Stimulated activated CD8-positive, alpha-beta memory T cell treated with anti-CD3 and anti-CD28 coated beads, Interleukin-12 subunit alpha, Interleukin-12 subunit beta, amount 100 ng/mL, for 24 hours (primary cell): ENCODE data around the gene NDUFA11.
"Not testable (repeated sequence)": the region's sequence is repeated elsewhere in the genome, so short reads cannot be mapped to it uniquely, and the experiment has no call there.

Experiments used
- DNase-seq: peaks from one replicate; pipeline ENCODE4 v3.0.0-alpha.2; 2020; ENCODE audit errors: extremely low read depth

The NDUFA11 gene

DNA sequence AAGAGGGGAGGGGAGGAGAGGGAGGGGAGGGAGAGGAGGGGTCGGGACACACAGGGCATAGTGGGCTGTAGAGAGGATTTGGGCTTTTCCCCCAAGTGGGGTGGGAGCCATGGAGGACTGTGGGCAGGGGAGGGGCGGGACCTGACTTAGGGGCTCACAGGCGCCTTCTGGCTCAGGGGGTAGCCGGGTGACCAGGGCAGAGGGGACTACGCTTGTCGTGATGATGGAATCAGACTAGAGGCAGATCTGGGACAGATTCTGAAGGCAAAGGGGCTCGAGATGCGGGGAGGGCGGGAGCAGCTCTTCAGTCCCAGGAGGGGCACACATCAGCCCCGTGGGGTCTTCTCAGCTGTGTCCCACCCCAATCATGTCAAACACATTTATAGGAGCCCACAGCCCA lies 13.5 kb downstream of the NDUFA11 start:
- no peak for DNase-seq

DNA sequence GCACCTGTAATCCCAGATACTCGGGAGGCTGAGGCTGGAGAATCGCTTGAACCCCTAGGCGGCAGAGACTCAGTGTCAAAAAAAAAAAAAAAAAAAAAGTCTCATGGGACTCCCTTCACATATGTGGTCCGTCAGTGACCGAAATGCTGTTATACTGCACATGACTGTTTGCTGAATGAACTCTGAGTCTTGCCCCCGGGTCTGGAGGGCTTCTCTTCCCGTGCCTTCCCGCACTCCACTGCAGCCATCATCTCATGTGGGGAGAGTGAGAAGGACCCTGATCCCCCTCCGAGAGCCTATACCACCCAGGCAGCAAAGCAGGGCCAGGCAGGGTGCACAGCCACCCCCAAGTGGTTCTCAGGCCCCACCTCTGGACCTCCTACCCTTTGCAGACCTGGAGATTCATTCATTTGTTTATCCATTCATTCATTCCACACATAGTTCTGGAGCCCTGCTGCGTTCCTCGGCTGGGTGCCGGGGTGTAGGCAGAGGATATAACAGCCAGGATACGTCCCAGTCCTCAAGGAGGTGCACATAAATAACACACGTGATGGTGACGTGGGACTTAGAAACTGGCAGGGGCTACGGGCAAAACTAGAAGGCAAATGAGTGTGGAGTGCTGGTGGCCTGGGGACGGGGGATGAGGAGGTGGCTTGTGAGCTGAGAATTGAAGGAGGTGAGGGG lies 14.2 kb downstream of the NDUFA11 start:
- DNase-seq: no peak

DNA sequence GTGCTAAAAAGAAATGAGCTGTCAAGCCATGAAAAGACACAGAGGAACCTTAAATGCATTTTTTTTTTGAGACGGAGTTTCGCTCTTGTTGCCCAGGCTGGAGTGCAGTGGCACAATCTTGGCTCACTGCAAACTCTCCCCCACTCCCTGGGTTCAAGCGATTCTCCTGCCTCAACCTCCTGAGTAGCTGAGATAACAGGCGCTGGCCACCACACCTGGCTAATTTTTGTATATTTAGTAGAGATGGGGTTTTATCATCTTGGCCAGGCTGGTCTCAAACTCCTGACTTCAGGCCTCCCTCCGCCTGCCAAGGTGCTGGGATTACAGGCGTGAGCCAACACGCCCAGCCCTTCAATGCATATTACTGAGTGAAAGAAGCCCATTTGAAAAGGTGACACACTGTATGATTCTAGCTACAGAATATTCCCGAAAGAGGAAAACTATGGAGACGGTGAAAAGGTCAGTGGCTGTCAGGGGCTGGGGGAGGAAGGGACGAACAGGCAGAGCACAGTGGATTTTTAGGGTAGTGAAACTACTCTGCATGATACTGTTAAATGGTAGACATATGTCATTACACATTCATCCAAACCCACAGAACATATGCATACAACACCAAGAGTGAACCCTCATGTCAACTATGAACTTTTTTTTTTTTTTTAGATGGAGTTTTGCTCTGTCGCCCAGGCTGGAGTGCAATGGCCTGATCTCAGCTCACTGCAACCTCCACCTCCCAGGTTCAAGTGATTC lies 19.4 kb downstream of the NDUFA11 start:
- not testable (repeated sequence) for DNase-seq

DNA sequence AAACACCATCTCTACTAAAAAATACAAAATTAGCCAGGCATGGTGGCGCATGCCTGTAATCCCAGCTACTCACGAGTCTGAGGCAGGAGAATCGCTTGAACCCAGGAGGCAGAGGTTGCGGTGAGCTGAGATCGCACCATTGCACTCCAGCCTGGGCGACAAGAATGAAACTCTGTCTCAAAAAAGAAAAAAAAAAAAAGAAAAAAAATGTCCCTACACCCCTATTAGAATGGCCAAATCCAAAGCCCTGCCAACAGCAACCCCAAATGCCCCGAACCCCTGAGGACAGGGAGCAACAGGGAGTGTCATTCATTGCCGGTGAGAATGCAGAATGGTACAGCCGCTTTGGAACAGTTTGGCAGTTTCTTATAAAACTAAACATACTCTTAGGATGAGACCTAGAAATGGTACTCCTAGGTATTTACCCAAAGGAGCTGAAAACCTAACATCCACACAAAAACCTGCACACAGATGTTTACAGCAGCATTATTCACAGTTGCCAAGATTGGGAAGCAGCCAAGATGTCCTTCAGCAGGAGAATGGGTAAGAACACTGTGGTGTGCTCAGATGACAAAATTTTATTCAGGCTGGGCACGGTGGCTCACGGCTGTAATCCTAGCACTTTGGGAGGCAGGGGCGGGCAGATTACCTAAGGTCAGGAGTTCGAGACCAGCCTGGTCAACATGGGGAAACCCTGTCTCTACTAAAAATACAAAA lies 20.3 kb downstream of the NDUFA11 start:
- not testable (repeated sequence) for DNase-seq

DNA sequence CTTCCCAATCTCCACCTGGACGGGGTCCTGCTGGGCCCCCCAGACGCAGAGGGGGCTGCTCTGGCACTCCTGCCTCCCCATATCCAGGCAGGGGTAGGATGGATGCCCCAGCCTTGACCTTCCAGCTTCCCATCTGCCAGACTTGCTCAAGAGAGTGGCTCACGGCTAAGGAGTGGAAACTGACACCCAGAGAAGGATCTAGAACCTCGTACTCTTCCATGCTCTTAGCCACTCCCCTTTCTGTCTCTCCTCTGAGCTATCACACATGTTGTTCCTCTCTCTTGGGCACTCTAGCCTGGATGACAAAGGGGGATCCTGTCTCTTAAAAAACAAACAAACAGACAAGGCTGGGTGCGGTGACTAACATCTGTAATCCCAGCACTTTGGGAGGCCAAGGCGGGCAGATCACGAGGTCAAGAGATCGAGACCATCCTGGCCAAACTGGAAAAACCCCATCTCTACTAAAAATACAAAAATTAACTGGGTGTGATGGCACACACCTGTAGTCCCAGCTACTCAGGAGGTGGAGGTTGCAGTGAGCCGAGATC lies 21.1 kb downstream of the NDUFA11 start:
- DNase-seq: no peak

DNA sequence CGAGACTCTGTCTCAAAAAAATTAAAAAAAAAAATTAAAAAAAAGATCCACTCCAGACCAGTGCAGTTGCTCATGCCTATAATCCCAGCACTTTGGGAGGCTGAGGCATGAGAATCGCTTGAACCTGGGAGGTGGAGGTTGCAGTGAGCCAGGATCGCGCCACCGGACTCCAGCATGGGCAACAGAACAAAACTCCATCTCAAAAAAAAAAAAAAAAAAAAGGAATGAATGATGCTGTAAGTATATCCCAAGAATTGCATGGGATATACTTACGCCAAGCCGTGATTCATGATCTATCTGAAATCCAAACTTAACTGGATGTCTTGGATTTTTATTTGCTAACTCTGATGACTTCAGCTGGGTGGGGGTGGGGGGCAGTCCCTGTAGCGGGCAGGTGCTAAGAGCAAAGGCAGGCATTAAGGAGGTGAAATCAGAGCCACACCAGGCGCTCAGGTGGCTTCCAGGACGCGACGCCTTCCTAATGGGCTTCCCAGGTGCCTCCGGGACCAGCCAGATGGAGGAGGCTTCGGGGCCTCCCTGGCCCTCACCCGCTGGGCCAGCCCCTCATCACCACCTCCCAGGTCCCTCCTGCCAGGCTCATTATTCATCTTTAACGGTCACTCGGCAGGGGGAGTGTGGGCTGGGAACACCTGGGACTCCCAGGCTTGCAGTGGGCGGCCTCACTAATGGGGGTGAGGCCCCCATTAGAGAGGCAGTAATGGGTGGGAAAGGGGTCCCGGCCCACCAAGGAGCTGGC lies 21.9 kb downstream of the NDUFA11 start:
- DNase-seq: no peak

DNA sequence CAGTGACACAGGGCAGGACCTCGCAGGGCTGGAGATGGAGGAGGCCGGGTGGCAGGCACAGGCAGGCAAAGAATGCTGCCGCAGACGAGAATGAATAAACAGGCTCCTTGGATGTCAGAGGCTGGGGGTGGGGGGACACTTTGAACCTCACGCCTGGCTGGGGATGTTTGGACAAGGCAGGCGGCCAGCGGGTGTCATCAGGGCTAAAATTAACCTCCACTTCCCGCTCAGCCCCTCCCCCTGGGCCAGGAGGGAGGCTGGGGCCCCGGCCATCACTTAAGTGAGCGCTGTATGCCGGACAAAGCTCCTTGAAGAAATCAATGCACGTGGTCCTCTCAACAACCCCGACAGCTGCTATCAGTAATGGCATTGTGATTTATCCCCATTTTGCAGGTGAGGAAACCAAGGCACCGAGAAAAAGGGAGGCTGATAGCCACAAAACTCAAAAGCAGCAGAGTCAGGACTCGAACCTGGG lies 22.9 kb downstream of the NDUFA11 start:
- DNase-seq: no peak

DNA sequence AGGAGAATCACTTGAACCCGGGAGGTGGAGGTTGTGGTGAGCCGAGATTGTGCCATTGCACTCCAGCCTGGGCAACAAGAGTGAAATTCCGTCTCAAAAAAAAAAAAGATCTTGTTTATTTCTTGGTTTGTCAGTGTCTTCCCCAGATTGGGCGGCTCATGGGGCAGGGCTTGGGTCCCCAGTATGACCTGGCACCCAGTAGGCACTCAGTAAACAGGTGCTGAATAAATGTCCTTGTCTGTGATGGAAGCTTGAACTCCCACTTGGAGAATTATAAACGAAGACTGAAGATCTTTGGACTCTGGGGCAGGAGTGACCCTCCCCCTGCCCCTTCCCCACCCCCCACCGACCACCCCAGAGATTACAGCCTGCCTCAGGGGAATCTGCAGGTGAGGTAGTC lies 23.4 kb downstream of the NDUFA11 start:
- no peak for DNase-seq

DNA sequence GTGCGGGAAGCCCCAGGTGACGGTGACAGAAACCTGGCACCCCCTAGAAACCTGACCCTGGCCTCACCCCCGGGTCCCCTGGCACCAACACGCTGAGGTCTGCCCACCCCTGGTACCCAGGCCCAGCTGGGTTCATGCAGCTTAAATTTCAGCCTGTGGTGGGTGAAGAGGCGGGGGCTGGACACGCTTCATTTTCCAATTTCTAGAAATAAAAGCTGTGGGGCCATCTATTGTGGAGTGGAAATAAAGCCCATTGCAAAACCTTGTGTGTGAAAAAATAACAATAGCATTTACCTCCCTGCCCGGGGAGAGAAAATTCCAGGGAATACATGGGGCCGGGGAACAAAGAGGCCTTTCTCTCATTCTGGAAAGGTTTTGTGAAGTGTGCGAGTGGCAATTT lies 25.7 kb downstream of the NDUFA11 start:
- no peak for DNase-seq

DNA sequence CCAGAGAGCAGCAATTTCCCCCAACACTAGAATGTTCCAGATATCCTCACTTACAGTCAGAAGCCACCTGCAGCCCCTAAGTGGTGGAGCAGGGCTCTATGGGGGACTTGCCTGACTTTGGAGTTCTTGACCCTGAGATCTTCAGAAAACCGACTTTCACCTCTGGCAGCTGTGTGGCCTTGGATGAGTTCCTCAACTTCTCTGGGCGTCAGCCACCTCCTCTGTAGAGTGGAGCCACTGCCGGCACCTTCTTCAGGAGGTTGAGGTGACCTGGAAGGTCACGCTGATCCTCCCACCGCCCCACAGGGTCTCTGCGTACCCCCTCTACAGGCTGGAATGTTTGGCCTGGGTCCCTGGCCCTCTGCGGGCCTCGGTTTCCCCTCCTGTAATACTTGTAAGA lies 26.2 kb downstream of the NDUFA11 start:
- no peak for DNase-seq

DNA sequence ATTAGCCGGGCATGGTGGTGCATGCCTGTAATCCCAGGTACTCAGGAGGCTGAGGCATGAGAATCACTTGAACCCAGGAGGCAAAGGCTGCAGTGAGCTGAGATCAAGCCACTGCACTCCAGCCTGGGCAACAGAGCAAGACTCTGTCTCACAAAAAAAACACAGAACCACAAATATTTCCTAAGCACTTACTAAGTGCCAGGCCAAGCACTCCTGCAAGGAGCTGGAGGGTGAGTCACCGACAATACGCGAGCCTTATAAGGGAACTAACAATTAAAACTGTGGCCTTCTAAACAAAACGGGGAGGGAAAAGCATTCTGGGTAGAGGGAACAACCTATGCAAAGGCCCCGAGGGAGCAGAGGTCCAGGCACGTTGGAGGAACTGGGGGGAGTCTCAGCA lies 29.1 kb downstream of the NDUFA11 start:
- not testable (repeated sequence) for DNase-seq

DNA sequence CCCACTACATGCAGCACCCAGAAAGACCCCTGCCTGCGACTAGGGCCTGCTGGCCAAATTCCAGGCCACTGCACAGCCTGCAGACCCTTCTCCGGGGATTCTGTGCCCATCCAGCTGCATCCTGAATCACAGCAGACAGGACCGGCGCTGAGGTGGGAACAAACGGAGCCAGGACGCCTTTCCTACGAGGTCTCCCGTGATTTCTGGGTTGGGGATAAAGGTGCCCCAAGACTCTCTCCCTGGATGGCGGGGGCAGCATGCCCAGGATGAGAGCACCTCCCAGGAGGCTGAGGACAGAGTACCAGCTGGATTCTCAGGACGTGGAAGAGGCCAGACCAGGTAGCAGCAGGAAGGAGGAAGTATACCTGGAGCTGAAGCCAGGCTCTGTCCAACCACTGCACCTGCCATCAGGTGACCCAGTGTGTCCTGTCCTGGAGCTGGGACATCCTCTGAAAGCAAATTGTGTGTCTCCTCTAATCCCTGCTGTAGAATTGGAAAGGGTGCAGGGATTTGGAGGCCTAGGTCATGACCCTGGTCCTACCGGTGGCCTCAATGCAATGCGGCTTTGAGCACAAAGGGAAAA lies 29.9 kb downstream of the NDUFA11 start:
- no peak for DNase-seq

DNA sequence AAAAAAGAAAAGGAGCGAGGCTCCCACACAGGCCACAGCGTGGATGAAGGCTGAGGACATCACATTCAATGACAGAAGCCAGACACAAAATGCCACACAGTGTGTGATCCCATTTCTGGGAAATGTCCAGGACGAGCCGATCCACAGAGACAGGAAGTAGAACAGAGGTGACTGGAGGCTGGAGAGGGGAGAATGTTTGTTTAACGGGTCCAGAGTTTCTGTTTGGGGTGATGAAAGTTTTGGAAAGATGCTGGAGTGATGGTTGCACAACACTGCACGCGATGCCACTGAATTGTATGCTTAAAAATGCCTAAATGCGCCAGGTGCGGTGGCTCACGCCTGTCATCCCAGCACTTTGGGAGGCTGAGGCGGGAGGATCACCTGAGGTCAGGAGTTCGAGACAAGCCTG lies 32.6 kb downstream of the NDUFA11 start:
- DNase-seq: no peak

DNA sequence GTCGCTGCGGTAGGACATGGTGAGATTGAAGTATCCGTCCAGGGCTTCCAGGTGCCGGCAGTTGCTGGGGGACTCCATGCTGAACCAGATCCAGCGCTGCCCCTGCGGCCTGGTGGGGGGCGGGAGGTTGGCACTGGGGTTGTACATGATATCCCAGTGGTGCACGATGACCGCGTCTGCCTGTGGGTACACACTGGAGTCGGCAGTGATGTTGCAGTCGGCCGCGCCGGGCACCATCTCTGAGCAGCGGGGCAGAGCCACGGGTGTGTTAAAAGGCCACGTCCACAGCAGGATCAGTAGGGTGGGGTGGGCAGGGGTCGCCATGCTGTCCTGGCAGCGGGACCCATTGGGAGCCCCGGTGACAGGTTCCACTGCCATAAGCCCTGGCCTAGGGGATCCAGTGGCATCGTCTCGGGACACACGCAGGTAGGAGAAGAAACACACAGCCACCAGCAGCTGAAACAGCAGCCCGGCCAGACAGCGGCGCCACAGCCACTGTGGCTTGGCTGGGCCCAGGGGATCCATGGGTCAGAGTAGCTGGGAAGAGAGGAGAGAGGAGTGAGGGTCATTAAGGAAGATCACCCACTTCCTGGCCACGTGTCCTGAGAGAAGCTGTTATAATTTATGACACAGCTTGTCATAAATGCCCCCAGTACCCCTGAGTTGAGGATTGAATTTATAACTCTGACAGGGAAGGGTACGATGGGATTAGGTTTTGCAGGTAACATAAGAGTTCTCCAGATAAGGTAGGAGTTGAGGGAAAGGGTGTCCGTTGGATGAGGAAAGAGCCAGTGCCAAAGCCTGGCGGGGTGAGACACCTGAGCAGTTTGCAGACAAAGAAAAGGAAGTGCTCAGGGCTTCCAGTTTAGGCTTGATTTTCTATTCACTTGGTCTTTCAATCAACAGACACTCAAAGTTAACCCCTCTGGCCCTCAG lies 36.1 kb downstream of the NDUFA11 start:
- DNase-seq: no peak

DNA sequence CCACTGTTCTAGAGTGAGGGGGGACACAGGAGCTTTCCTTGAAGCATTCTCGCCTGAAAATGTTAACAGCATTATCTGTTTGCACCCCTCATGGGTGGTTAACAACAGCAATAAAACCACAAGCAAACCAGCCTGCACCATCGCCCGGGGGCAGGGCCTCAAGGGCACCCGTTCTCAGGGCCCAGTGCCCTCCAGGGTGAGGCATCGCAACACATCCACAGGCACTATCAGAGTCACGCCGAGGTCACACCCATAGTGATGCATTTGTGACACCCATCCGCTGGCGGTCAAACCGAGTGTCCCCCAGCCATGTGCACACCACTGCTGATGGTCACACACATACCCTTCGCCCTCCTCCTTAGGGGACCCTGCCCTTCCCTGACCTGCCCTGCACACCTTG lies 37.8 kb downstream of the NDUFA11 start:
- DNase-seq: no peak

DNA sequence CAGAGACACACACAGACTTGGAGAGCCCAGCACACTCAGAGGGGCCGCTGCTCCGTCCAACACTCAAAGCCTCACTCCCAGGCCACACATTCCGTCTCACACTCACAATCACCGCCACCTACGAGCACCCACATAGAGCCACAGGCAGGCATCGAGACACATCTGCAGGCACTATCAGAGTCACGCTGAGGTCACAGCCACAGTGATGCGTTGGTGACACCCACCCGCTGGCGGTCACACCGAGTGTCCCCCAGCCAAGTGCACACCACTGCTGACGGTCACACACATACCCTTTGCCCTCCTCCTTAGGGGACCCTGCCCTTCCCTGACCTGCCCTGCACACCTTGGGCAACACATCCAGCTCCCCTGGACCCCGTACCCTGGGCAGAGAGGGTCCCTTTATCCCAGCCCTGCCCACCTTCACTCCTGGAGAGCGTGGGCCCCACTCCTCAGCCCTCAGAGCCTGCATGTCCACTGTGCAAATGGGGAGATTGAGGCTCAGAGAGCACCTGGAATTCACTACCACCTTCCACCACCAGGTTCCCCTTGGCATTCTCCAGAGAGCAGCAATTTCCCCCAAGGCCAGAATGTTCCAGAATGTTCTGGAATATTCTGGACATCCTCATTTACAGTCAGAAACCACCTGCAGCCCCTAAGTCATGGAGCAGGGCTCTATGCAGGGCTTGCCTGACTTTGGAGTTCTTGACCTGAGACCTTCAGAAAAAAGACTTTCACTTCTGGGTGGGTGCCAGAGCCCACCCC lies 38.7 kb downstream of the NDUFA11 start:
- no peak for DNase-seq

DNA sequence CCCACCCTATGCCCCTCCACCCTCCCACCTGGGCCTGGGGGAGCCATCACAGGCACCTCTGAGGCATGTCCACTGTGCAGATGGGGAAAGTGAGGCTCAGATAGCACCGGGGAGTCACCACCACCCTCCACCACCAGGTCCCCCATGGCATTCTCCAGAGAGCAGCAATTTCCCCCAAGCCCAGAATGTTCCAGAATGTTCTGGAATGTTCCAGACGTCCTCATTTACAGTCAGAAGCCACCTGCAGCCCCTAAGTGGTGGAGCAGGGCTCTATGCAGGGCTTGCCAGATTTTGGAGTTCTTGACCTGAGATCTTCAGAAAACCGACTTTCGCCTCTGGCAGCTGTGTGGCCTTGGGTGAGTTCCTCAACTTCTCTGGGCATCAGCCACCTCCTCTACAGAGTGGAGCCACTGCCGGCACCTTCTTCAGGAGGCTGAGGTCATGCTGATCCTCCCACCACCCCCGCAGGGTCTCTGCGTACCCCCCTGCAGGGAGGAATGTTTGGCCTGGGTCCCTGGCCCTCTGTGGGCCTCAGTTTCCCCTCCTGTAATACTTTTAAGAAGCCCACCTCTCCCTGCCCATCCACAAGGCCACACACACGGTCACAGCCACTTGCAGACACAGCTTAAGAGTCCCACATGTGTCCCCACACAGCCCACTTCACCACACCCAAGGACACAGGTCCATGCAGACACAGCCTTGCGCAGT lies 39.4 kb downstream of the NDUFA11 start:
- DNase-seq: no peak

DNA sequence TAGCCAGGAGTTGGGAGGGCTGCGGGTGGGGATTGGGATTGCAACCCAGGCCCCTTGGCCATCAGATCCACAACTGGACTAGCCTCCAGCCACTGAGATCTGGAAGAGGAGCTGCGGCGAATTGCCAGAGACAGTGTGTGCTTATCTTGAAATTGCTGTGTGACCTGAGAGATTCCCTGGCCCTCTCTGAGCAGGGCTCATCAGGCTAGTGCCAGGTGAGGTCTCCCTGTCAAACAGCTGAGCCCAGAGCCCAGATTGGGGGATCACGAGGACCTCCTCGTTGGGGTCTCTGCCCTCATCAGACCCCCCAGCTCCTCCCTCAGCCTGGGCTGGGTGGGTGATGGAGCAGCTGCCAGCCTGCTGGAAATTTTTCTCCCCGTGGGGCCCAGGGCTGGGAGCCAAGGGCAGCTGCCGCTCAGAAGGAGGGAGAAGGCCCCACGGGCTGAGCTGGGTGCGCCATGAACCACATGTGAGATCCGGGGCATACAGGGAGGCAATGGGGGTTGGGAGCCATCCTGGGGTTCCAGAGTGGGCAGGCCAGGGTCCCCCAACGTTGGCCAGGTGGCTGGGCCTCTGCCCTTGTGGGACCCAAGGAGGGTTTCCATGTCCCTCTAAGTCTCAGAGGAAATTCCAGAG lies 40.4 kb downstream of the NDUFA11 start:
- no peak for DNase-seq
